Retina (tissue), 1 donor: Measurements from ENCODE around the gene ACADM.
"Not testable (repeated sequence)": the region's sequence is repeated elsewhere in the genome, so short reads cannot be mapped to it uniquely, and the experiment has no call there.

ENCODE experiments used
- DNase-seq: peaks from one replicate; pipeline ENCODE4 v3.0.0-alpha.2; 2016

The ACADM gene

GRCh38 chr1:75724472-75725022, at the start of gene ACADM:
ACADM (plus strand) TSS chr1:75724709; CDS start chr1:75724788, 79 bp downstream.
- peak; percentile 95 for DNase-seq

DNA sequence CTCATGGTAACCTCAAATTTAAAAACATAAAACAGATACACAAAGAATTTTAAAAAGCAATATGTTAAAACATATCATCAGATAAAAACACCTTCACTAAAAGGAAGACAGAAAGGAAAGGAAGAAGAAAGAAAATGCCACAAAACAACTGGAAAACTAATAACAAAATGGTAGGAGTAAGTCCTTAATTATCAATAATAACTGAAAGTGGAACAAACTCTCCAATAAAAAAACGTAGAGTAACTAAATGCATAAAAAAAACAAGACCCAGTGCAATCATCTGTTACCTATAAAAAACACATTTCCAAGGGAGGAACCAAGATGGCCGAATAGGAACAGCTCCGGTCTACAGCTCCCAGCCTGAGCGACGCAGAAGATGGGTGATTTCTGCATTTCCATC, 47.1 kb upstream of the ACADM start:
- no peak for DNase-seq

- DNase-seq: not testable (repeated sequence)
Observed at GRCh38 chr1:75677964-75678363, 46.5 kb upstream of the ACADM start.

DNA sequence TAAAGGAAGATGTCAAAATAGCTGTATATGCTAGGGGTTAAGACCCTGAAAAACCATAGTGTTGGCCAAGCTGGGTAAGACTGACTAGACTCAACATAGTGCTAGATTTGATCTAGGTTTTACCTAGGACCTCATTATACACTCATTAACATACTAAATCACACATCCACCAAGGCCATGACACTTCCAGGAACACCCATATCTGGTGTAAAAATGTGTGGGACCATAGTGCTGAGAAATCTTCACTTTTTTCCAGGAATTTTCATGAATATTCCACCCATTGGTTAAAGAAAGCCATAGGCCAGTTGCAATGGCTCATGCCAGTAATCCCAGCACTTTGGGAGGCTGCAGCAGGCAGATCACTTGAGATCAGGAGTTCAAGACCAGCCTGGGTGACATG, 34.0 kb upstream of the ACADM start:
- DNase-seq: no peak

DNA sequence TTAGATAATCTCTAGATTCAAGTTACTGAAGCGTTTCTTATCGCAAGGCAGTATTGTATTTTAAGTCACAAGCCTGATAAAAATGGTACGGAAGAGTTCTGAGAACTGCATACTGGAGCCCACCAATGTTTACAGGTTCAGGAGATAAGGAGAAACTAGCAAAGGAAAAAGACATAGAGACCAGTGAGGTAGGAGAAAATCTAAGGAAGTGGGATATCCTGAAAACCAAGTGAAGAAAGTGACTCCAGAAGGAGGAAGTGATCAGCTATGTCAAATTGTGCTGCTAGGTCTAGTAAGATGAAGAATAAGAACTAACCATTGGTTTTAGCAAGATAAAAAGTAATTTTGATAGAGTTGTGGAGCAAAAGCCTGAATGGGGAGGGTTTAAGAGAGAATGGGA, 31.0 kb upstream of the ACADM start:
- no peak for DNase-seq

- DNase-seq: no peak
Observed at GRCh38 chr1:75696000-75696399, 28.5 kb upstream of the ACADM start.

DNA sequence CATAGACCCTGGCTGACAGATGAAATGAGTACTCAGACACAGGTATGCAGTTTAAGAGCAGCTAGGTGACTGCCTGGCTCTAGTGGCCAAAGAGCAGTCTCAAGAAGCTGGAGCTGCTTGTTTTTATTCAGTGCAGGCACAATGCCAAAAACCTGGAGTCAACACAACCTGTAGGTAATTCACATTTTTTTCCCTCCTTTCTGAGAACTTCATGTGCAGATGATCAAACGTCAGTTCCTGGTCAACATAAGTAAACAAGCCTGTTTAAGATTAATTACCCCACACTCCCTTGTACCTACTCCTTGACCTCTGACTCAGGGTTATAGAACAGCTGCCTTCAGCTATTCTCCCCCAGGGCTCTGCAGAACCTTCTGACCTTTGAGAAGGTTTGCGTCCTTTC, 17.3 kb upstream of the ACADM start:
- DNase-seq: no peak

DNA sequence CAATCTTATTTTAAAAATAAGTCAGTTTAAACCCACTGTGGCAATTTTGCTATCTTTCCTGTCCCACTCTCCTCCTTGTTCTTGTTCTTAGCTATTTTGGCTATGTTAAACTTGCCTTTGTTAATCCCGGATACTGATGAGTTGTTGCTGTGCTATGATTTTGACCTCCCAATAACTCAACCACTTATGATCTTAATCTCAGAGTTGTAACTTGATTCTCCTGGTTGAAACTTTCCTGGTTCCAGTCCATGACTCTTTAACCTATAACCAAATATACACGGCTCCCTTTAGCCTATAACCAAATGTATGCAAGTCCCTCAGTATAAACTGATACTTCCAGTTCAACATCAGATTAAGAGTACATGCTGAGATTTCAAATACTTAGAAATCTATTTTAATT, 15.6 kb upstream of the ACADM start:
- no peak for DNase-seq

DNA sequence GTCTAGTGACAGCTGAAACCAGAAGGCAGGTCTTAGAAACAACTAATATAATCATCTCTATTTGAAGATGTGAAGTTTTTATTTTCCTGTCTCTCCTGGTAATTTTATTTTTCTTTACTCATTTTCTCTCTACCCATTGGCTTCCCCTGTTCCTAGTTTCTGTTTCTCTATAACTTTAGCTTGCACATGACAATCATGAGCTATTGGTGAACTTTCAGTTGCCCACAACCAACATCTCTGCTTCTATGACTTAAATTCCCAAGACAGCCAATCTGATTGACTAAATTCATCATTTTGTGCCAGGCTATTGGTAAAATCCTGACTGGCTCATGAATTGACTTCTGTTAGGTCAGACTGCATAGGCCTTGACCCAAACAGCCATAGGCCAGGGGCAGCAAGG, 13.7 kb upstream of the ACADM start:
- no peak for DNase-seq

DNA sequence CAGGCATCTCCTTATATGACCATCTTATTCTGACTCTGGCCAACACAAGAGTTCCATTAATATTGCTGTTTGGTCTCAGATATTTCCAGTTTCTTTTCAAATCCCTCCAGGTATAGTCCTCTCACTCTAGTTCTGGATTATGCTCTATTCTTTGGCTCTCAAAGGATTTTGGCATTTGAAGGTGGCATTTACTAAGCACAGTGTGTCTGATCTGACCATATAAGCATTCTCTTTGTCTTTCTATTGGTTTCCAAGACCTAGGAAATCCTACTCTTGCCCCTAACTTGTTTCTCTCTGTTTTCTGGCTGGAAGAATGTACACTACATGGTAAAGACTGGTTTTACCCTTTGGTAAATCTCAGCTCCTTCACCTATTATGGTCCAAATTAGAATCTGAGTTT, 12.7 kb upstream of the ACADM start:
- no peak for DNase-seq

DNA sequence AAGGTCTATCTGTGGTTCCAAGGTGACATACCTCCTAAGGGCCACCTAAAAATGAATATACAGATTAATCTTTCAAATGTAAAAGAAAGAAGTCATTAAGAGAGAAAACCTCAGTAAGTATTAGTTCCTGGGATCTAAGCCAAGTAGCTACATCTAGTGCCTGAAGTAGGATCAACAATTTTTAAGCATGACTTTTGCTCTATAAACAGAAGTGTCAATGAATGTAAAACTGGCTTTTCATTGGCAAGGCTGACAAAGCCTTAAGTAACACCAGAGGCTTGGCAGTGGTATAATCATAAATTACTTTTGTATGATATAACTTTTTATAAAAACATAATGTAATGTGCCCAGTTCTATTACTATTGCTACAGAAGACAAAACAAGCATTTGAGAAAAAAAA, 12.2 kb upstream of the ACADM start:
- no peak for DNase-seq

GRCh38 chr1:75719810-75720209, 4.7 kb upstream of the ACADM start:
- no peak for DNase-seq

DNA sequence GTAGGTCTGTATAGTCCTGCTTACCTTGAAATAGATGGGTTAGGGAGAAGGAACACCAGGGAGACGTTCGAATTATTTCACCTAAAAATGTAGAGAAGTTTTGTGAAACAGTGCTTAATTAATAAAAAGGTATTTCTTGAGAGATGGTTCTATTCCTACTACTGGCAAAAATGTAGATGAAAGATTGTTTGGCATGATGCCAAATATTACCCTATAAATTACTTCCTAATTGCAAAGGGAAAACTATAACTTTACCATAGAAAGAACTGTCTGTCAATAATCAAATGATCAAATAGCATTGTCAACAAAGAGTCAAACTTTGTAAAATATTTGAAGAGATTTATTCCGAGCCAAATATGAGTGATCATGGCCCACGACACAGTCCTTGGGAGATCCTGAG, 4.2 kb upstream of the ACADM start:
- no peak for DNase-seq

GRCh38 chr1:75720820-75721219, 3.7 kb upstream of the ACADM start:
- no peak for DNase-seq

DNA sequence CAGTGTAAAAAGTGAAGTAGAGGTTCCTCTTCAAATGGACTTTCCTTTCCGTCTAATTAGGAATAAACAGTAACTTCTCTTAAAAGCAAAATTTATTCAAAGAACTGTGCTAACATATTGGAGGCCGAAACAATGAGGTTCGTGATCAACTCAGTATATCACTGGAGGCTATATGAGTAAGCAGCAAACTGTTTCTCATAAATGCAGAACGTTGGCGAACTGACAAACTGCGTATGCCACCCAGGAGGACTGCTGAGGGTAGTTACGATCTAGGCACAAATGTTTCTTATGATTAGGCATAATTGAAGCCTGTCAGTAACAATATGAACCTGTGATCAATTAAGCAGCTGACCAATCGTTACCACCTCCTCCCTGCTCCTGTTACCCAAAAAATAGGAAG, 2.3 kb upstream of the ACADM start:
- not testable (repeated sequence) for DNase-seq

GRCh38 chr1:75722966-75723365, 1.5 kb upstream of the ACADM start:
- no peak for DNase-seq

DNA sequence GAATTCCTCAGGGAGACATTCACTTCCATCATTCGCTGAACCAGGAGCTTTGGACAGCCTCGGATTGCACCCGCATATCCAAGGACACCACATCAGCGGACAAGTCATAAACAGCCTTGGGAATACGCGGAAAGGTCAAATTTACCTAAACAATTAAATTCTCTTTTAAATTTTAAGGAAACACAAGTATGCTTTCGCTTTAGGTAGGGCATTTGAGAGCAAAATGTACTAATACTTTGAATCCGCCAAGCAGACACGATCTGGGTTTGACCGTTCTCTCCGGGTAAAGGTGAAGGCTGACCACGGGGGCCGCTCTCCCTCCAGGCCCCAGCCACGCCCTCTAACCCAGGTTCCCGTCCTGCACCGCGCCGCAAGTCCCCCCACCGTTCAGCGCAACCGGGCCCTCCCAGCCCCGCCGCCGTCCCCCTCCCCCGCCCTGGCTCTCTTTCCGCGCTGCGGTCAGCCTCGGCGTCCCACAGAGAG, 479 bp upstream of the ACADM start:
- DNase-seq: no peak

- no peak for DNase-seq
Observed at GRCh38 chr1:75725266-75725665, 757 bp downstream of the ACADM start.

DNA sequence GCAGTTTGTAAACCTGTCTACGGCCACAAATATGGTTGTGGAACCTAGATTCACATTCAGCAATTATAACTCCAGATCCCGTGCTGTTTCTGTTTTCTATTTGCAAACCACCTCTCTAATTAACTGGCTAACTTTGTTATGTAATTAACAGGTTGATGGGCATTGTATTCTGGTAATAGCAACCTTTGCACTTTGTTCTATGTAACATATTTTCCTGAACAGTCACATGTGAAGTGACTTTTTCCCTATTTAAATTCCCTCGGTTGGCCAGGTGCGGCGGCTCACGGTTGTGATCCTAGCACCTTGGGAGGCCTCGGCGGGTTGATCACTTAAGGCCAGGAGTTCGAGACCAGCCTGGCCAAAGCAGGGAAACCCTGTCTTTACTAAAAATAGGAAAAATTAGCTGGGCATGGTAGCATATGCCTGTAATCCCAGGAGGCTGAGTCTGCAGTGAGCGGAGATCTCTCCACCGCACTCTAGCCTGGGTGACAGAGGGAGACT, 1.4 kb downstream of the ACADM start:
- DNase-seq: peak; percentile 16

DNA sequence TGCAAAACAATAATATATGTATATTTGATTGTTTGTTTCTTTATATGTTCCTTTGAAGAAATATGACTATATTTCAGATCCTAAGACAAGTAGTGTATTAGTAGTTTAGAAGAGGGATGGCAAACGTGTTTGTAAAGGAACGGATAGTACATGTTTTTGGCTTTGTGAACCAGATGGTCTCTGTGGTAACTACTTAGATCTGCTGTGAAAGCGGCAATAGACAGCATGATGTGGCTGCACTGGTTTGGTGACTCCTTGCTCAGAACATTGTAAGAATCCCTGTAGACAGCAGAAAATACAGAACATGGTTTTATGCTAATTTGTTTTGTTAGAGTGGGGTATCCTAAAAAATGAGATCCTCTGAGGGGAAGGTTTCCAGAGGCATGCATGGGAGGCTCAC, 3.1 kb downstream of the ACADM start:
- no peak for DNase-seq

- DNase-seq: no peak
Observed at GRCh38 chr1:75730432-75730831, 5.9 kb downstream of the ACADM start.

DNA sequence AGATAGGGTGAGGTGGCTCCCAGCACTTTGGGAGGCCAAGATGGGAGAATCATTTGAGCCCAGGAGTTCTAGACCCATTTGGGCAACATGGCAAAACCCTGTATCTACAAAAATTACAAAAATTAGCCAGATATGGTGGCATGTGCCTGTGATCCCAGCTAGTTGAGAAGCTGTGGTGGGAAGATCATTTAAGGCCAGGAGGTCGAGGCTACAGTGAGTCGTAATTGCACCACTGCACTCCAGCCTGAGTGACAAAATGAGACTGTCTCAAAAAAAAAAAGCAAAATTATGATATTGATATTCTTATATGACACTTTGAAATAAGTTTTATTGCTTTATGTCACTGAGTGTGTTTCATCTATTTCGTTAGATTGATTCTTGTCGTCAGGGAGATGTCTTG, 7.4 kb downstream of the ACADM start:
- no peak for DNase-seq

GRCh38 chr1:75732703-75733102, 8.2 kb downstream of the ACADM start:
- DNase-seq: no peak

DNA sequence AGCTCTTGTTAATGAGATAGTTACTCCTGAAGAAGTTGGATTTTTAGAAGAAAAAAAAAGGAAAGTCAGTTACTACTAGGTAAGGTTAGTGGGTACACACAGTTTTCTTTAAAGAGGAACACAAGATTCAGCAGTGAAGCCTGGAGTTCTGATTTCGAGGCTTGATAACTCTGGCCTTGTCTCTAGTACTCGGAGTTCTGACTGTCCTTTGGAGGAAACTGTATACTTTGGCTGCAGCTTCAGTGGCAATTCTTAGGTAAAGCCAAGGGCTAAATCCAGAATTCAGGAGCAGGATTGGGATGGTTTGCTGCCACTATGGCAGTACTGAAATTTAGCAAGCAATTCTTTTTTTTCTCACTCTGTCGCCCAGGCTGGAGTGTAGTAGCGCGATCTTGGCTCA, 9.2 kb downstream of the ACADM start:
- DNase-seq: no peak

DNA sequence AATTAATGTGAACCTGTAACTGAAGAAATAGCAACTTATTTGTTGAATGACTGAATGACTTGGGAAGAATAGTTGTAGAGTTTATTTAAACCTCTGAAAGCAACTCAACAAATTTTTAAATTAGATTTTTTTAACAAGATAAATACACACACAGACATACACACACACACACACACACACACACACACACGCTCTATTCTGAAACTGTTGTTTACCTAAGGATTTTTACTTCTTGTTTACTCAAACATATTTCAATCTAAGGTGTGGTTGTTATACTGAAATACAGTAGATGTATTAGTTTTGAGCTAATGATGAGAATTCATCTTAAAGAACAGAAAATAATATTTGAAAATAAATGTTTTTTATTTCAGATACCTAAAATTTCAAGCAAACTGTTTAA, 11.5 kb downstream of the ACADM start:
- DNase-seq: no peak
